HepG2 (cell line): ENCODE data around the gene SS18L1. TPM values are rescaled to one million over a fixed set of nuclear protein-coding genes. Genes with fewer than 3 reads are reported as not detected.

Source experiments
- ATAC-seq: fragments of 200-7000 bp; cut with Tn5 transposase; 3 replicates; pipeline ENCODE4 v1.9.1; 2020; ENCODE audit warnings: mild to moderate bottlenecking, moderate library complexity
- BruUV-seq: library from RNA; stranded (reverse); fragments of 400-500 nt; replicated peaks from 2 replicates; lab custom pipeline; 2021; lab: Mats Ljungman, UMichigan
- CTCF ChIA-PET: fragments of 300-600 bp; formaldehyde crosslinking; extraction: SDS; loops from one replicate; lab custom pipeline; 2021; ENCODE audit warnings: low total read pairs, inconsistent platforms, low intra/inter-chr PET ratio; lab: Yijun Ruan, JAX
- POLR2A ChIA-PET: fragments of 350-600 bp; sonication (Branson Sonifier 250); formaldehyde crosslinking; loops from one replicate; lab custom pipeline; 2020; ENCODE audit warnings: antibody characterized with exemption, inconsistent platforms; lab: Yijun Ruan, JAX
- DNase-seq: peaks from one replicate; pipeline ENCODE4 v3.0.0-alpha.2; 2015; ENCODE audit warnings: low spot score
- FAIRE-seq: peaks from 3 replicates; lab custom pipeline; 2011; peaks lifted over from hg19 to GRCh38; lab: Jason Lieb, UNC
- H2AFZ ChIP-seq: one replicate; pipeline ENCODE4 v1.6.1; 2011; ENCODE audit warnings: low read length, inconsistent platforms
- H3K27ac ChIP-seq: fragments of 300-600 bp; 3 replicates; pipeline ENCODE4 v1.8.0; 2011; ENCODE audit warnings: mixed run types, mild to moderate bottlenecking, mixed read lengths, low read length, inconsistent platforms; ENCODE audit not compliant: insufficient read depth; ENCODE audit errors: extremely low read length
- H3K27me3 ChIP-seq, 2 experiments: fragments of 200-600 bp in 1 of 2; 2 replicates in 1 of 2; 3 replicates in 1 of 2; pipeline versions ENCODE4 v1.6.0 to v1.8.0; 2011; ENCODE audit warnings: low read length in 2 of 2, mild to moderate bottlenecking in 2 of 2, moderate library complexity in 2 of 2, inconsistent platforms in 1 of 2; ENCODE audit not compliant: insufficient read depth in 2 of 2, control insufficient read depth in 1 of 2
- H3K36me3 ChIP-seq, 2 experiments: fragments of 200-600 bp in 1 of 2; replicated peaks in 1 of 2; 2 replicates in 1 of 2; 3 replicates in 1 of 2; pipeline versions ENCODE4 v1.5.1 to v1.8.0; 2011; ENCODE audit warnings: low read length in 2 of 2, inconsistent platforms in 1 of 2; ENCODE audit not compliant: insufficient read depth in 2 of 2, control insufficient read depth in 1 of 2
- H3K4me1 ChIP-seq: 2 replicates; pipeline ENCODE4 v1.5.1; 2012; ENCODE audit warnings: low read length, inconsistent platforms; ENCODE audit not compliant: insufficient read depth
- H3K4me2 ChIP-seq: 2 replicates; pipeline ENCODE4 v1.6.0; 2011; ENCODE audit warnings: low read depth, low read length, inconsistent platforms
- H3K4me3 ChIP-seq, 3 experiments: fragments of 200-600 bp in 1 of 3; sonication (generic), shearing (Covaris generic) in 1 of 3; replicated peaks in 1 of 3; 2 replicates each; pipeline ENCODE4 v1.5.1; 2011 to 2016; ENCODE audit warnings: low read length in 3 of 3, inconsistent platforms in 2 of 3, low read depth in 2 of 3, mild to moderate bottlenecking in 2 of 3, control low read depth in 1 of 3, mixed read lengths in 1 of 3; ENCODE audit not compliant: insufficient read depth in 1 of 3
- H3K79me2 ChIP-seq: one replicate; pipeline ENCODE4 v1.6.1; 2011; ENCODE audit warnings: low read length, inconsistent platforms; ENCODE audit not compliant: insufficient read depth
- H3K9ac ChIP-seq: 2 replicates; pipeline ENCODE4 v1.6.0; 2011; ENCODE audit warnings: mild to moderate bottlenecking, low read depth, low read length, inconsistent platforms; ENCODE audit not compliant: insufficient read depth
- H3K9me3 ChIP-seq: 2 replicates; pipeline ENCODE4 v1.5.1; 2012; ENCODE audit warnings: mild to moderate bottlenecking, low read length
- H4K20me1 ChIP-seq: 2 replicates; pipeline ENCODE4 v1.6.0; 2011; ENCODE audit warnings: inconsistent platforms, mild to moderate bottlenecking, low read length, moderate library complexity; ENCODE audit not compliant: insufficient read depth
- ARNT2 ChIP-seq: sonication (generic); formaldehyde crosslinking; IDR thresholded peaks from 2 replicates; pipeline ENCODE4 v1.8.0; 2022; ENCODE audit warnings: mild to moderate bottlenecking, low read depth, missing genetic modification reagents, moderate library complexity
- E2F1 ChIP-seq: sonication (generic); formaldehyde crosslinking; IDR thresholded peaks from 2 replicates; pipeline ENCODE4 v1.5.0; 2020; ENCODE audit warnings: missing genetic modification reagents
- MYC ChIP-seq: sonication (generic); formaldehyde crosslinking; IDR thresholded peaks from 2 replicates; pipeline ENCODE4 v1.9.0; 2021; ENCODE audit warnings: missing genetic modification reagents, borderline replicate concordance
- RBM22 ChIP-seq: fragments of 200-400 bp; formaldehyde crosslinking; optimal IDR thresholded peaks from 2 replicates; pipeline ENCODE3; 2017; ENCODE audit warnings: mild to moderate bottlenecking, low read length, moderate library complexity
- ZNF232 ChIP-seq: sonication (generic); formaldehyde crosslinking; IDR thresholded peaks from 2 replicates; pipeline ENCODE4 v1.4.0; 2020; ENCODE audit warnings: missing genetic modification reagents, borderline replicate concordance
- ZNF619 ChIP-seq: sonication (generic); formaldehyde crosslinking; IDR thresholded peaks from 2 replicates; pipeline ENCODE4 v1.4.0; 2020; ENCODE audit warnings: mild to moderate bottlenecking, missing genetic modification reagents
- whole genome bisulfite sequencing: methylation state at CpG from one replicate; pipeline ENCODE4 v1.1.6; 2017; ENCODE audit warnings: low lambda C conversion rate; 5-methylcytosine and 5-hydroxymethylcytosine counted together
- in situ Hi-C: cut with HindIII; loops from 2 replicates; pipeline ENCODE4 v1.10.0; 2017; ENCODE audit warnings: low pct_unique_long_range_greater_than_20kb; ENCODE audit not compliant: extremely low pct_ligation_motif_present
- intact Hi-C: fragments of 100-400 bp; cut with micrococcal nuclease; formaldehyde crosslinking; loops from one replicate; pipeline ENCODE4 v1.10.0; 2022; ENCODE audit not compliant: unreplicated experiment
- polyA plus RNA-seq, 8 experiments: library from polyadenylated mRNA; depleted of rRNA in 3 of 8; stranded (reverse) in 7 of 8; unstranded in 1 of 8; fragments of >200 nt; fragmentation: Illumina TruSeq in 4 of 8; extraction: Trizol in 4 of 8; gene quantifications; 2 replicates each; pipeline versions ENCODE4 v1.2.1 to v1.2.3, GENCODE V29; 2011 to 2016; ENCODE audit warnings: low read depth in 4 of 8, missing spikeins in 1 of 8, mixed read lengths in 1 of 8; ENCODE audit not compliant: insufficient read depth in 1 of 8
- total RNA-seq, 5 experiments: library from RNA; depleted of rRNA; stranded (reverse); fragments of >200 nt; fragmentation: Illumina TruSeq; extraction: Trizol; gene quantifications; 2 replicates each; pipeline ENCODE4 v1.2.3, GENCODE V29; 2016; ENCODE audit warnings: low read depth in 1 of 5

The SS18L1 gene
- total and polyA plus RNA-seq, 2 of the 13 experiments (the other 11 are each of a cell fraction or from before 2014, with no cell fraction given), result 17.8 to 27.6 TPM

GRCh38 chr20:62198496-62198895 lies 54.9 kb downstream of the SS18L1 start:
- H3K79me2 ChIP-seq, result peaks cover 2% of the 10 kb centered on the region
- intact Hi-C loops (no loop called here), in situ Hi-C loops (no loop called here)
- no peak overlapping the region for H3K4me3 ChIP-seq
- DNase-seq (no peak), ATAC-seq (no peak), FAIRE-seq (no peak)
- no peaks in the 10 kb centered on the region for H3K4me1 ChIP-seq
- H3K36me3 ChIP-seq, result peaks cover 40 to 63% of the 10 kb centered on the region in 2 experiments
- WGBS, result 96% methylated on average over 17 of the region's 17 CpGs
- ChIA-PET POLR2A (interaction anchor here (1.1 kb wide), 1 partner anchor 10 kb away, joined by 3 read pairs; no protein-coding TSS in a partner anchor), CTCF (no interaction called here)
- no TSS peak for BruUV-seq
- H3K9ac ChIP-seq, result no peak overlapping the region
- H3K27me3 ChIP-seq, result no peaks in the 10 kb centered on the region
- no peak for TF ChIP-seq ARNT2
- no peak for TF ChIP-seq E2F1 (CRISPR knock-in tag)
- TF ChIP-seq RBM22, result peak; percentile 44
- H3K4me2 ChIP-seq, result no peak overlapping the region
- H3K27ac ChIP-seq, result no peak overlapping the region
- H2AFZ ChIP-seq, result no peak overlapping the region
- H4K20me1 ChIP-seq, result no peaks in the 10 kb centered on the region
- no peaks in the 10 kb centered on the region for H3K9me3 ChIP-seq

DNA sequence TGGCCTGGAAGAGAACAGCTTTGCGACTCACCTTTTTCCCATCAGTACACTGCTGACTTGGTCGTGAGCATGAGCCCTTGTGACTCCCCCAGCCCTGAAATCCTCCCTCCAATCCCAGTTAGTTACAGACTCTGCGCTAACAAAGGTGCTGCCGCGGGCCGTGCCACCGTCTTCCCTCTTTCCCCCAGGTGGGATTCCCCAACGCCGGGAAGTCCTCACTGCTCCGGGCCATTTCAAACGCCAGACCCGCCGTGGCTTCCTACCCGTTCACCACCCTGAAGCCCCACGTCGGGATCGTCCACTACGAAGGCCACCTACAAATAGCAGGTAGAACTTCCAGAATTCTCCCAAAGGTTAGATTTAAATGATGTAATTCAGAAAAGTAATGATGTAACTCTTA lies 55.4 kb downstream of the SS18L1 start:
- ATAC-seq (no peak), FAIRE-seq (no peak)
- TF ChIP-seq ZNF619 (CRISPR knock-in tag) (no peak), ZNF232 (CRISPR knock-in tag) (no peak), MYC (CRISPR knock-in tag) (0 out of 2 replicates have a peak, but pooled peaks have one; percentile 2)

More for the DNA sequence above, 55.4 kb downstream of the SS18L1 start:
- BruUV-seq, result no TSS peak
- H3K79me2 ChIP-seq, result peaks cover 2% of the 10 kb centered on the region
- no peak overlapping the region for H2AFZ ChIP-seq
- intact Hi-C loops, result no loop called here
- H3K4me2 ChIP-seq, result no peak overlapping the region
- H4K20me1 ChIP-seq, result no peaks in the 10 kb centered on the region
- ChIA-PET CTCF (no interaction called here), POLR2A (no interaction called here)
- no peak overlapping the region for H3K9ac ChIP-seq
- H3K27me3 ChIP-seq, result no peaks in the 10 kb centered on the region
- 99% methylated on average over 18 of the region's 18 CpGs for WGBS
- H3K4me3 ChIP-seq, result no peak overlapping the region
- no peaks in the 10 kb centered on the region for H3K9me3 ChIP-seq
- peaks cover 39 to 61% of the 10 kb centered on the region in 2 experiments for H3K36me3 ChIP-seq
- no peak overlapping the region for H3K27ac ChIP-seq
- in situ Hi-C loops, result no loop called here
- DNase-seq, result no peak
- no peaks in the 10 kb centered on the region for H3K4me1 ChIP-seq
